HG02642 (cell line): ENCODE results near the gene NOVA2.

ENCODE experiments used
- ATAC-seq: cut with Tn5 transposase; IDR thresholded peaks from one replicate; pipeline ENCODE4 v1.9.1; 2021; ENCODE audit warnings: mild to moderate bottlenecking; ENCODE audit not compliant: unreplicated experiment, poor library complexity

Gene NOVA2

DNA sequence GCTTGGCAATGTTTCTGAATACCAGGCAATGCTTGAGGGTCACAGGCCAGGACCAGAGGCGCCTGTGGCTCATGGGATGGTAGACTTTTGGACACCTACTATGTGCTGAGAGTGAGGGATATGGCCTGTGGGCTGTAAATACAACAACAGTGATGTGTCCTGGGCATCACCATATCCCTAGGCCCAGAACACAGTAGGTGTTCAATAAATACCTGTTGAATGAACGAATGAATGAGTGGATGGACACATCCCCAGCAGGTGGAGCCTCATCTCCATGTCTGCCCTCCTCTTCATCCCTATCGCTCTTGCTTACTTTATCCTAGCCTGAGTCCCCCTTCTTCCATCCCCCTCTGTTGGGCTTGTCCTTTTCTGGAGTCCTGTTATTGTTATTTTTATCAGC lies 42.6 kb downstream of the NOVA2 start:
- no peak for ATAC-seq

DNA sequence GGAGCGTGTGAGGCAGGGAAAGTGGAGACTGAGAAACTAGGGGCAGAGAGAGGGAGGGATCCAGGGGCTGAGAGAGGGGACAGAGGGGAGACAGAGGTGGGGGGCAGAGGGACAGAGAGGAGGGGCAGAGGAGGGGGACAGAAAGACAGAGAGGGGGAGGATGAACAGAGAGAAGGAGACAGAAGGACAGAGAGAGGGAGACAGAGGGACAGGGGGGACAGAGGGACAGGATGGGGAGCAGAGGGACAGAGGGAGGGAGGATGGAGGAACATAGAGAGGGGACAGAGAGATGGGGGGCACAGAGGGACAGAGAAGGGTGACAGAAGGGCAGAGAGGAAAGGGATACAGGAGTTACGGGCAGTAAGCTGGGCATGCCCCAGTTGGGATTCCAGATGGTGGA lies 44.4 kb downstream of the NOVA2 start:
- ATAC-seq: no peak

DNA sequence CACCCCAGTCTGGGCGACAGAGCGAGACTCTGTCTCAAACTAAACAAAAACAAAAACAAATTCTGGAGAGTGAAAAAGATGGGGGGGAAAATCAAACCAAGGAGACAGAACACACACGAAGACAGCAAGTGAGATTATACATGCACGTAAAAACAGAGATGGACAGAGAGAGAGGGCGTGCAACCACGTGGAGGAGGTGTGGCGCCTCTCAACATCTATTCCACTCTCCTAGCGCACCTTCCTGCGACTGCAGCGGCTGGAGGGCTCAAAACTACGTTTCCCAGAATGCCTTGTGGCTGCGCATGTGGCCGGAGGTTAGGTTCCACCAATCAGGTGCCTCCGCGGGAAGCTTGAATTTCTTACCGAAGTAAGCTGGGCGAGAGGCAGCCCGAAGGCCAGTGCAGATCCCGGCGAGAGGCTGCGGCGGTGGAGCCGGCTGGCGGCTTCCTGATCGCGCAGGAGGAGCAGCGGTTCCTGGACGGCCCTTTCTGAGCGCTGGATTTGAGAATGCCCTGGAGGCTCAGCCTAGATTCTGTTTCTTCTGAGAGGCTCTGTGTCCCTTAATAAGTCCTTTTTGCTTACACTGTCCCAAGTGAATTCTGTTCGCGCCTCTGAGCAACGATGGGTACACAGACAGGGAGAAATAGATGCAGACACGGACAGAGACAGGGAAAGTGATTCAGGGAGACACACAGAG lies 46.0 kb downstream of the NOVA2 start:
- peak; percentile 78 for ATAC-seq

DNA sequence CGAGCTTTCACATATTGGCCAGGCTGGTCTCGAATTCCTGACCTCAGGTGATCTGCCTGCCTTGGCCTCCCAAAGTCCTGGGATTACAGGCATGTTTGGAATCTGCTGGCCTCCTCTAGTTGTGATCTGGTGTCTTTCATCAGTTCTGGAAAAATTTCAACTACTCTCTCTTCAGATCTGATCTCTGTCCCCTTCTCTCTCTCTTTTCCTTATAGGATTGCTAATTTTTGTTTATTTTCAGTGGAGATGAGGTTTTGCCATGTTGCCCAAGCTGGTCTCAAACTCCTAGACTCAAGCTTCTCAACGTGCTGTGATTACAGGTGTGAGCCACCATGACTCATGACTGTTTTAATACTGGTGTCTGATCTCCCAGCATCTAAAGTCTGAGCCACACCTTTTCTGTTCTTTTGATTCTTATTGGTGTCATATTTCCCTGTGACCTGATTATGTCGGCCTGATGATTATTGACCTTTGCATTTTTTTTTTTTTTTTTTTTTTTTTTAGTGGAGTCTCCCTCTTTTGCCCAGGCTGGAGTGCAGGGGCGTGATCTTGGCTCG lies 48.7 kb downstream of the NOVA2 start:
- ATAC-seq: no peak

DNA sequence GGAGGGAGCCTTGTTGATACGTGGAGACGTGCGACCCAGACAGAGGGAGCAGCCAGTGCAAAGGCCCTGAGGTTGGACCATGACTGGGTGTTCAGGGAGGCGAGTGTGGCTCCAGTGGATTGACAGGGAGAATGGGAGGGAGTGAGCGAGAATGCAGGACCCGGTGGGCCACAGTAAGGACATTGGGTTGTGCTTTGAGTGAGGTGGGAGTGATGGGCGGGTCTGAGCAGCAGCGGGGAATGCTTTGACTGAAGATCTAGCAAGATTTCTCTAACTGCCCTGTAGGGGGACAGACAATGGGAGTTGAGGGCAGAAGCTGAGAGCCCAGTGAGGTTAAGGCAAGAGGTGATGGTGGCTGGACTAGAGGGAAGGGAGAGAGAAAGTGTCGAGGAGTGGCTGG lies 51.4 kb downstream of the NOVA2 start:
- ATAC-seq: no peak

DNA sequence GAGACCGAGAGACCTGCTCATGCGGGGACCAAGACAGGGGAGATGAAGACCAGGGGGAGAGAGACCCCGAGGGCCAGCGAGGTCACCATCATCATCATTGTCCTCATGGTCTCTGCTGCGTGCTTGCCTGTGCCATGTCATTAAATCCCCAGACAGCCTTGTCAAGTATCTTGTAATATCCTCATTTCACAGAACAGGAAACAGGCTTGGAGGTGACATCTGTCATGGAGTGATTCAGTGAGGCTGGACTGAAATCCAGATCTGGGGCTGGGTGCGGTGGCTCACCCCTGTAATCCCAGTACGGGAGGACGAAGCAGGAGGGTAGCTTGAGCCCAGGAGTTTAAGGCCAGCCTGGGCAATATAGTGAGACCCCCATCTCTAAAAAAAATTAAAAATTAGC lies 53.2 kb downstream of the NOVA2 start:
- no peak for ATAC-seq

DNA sequence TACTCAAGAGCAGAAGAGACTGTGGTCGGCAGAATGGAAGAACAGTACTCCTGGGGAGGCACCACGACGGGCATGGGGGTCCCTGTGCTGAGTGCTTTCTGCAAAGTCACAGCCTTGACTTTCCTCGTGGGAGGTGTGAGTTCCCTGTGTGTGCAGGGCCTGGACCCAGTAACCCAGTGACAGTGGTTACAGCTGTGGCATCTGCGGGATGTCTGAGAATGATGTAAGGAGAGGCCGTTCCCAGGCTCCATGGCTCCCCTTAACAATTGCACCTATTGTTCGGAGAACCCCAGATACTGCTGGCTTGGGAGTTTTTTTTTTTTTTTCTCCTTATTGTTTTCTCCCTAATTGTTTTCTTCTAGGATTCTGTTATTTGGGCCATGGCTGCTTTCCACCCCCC lies 54.0 kb downstream of the NOVA2 start:
- no peak for ATAC-seq

DNA sequence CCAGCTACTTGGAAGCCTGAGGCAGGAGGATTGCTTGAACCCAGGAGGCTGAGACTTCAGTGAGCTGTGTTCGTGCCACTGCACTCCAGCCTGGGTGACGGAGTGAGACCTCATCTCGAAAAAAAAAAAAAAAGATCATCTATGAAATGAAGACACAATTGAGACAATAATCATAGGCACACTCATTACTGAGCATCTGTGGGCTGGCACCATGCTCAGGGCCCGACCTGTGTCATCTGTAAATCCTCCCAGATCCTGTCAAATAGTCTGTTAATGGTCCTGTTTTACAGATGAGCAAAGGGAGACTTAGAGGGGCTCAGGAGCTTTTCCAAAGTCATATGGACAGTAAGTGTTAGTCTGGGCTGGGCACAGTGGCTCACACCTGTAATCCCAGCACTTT lies 54.9 kb downstream of the NOVA2 start:
- no peak for ATAC-seq

DNA sequence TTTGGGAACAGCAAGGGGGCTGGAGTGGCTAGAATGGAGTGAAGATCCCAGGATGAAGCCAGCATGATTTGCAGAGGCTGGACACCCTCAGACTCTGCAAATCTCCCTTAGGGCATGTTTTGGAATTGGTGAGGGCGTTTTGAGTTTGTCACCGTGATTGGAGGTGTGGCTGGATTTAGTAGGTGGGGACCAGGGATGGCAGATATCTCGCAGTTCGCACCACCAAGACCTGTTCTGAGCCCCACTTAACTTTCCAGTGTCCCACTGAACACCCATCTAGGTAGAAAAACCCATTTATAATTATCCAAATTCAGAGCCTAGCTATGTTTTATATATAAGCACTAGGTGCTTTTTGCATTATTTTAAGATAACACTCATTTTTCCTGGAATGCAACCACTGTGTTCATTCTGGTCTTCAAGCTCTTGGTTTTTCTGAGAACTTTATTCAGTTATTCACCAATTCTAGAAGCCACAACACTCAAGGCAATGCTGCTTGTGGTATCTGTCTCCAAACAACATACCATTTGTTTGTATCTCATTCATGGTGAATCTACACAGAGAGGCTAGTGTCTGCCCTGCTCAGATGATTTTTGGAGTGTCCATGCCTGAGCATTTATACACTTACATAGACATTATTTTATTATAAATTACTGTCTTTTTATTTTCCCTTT lies 56.1 kb downstream of the NOVA2 start:
- ATAC-seq: no peak

DNA sequence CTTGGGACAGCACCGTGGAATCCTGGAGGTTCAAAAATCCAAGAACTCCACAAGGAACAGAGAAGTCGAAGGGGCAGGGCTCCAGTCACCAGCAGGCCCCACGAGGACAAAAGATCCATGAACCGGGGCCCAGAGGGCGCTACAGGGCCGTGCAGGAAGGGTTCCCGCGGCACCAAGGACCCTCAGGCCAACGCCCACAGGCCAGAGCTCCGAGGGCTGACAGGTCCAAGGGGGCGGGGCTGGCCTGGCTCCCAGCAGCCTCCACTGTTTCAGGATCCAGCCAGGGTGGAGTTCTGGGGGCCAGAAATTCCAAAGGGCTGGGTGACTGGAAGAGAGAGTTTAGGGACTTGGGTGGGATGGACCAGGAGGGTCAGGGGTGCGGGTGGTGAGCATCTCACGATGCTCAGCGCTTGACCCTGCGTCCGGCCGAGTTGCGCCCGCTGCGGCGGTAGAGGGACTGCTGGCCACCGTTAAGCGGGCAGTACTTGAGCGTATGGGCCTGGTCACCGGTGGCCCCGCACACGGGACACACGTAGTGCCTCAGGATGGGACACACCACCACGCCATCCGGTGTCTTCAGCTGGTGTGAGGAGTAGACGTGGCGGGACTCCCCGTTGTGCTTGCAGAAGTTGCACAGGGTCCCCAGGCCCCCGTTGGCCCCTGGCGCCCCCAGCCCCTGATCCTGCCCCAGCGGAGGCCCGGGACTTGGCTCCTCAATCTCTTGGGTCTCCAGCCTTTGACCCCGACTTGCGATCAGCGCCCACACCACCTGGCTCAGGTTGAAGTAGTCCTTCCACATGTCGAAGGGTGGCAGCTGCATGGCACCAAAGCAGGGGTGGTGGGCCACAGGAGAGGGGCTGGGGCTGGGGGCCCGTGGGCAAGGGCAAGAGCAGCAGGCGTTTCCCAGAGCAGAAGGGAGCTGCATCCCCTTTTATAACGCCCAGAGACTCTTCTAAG lies 59.5 kb downstream of the NOVA2 start, which contains the start of gene NANOS2:
TSS of gene NANOS2 (minus strand) at position 905 of the 957 bp plus-strand sequence. CDS start at position 820, 85 bp downstream.
- no peak for ATAC-seq

DNA sequence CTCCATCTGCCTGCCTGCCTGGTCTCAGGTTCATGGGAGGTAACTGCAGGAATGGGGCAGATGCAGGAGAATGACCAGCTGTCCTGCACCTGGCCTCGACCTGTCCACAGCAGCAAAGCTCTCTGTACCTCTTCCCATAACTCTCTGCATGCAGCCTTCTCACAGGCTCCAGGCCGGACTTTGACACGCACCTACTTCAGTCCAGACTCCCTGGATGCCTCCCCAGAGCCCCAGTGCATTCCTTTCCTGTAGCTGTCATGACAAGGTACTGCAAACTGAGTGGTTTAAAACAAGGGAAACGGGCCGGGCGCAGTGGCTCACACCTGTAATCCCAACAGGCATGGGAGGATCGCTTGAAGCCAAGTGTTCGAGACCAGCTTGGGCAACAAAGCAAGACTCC lies 62.4 kb downstream of the NOVA2 start:
- no peak for ATAC-seq

DNA sequence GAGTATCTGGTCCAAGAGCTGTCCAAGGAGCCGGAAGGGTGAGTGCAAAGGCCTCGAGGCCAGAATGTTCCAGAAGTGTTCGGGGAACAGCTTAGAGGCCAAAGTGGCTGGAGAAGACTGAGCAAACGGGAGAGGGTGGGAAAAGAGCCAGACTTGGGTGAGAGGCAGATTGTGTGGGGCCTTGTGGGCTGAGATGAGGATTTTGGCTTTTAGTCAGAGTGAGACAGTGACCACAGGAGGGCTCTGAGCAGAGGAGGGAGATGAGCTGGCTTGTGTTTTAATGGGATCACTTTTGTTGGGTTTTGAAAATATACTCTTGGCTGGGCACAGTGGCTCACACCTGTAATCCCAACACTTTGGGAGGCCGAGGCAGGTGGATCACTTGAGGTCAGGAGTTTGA lies 64.7 kb downstream of the NOVA2 start:
- no peak for ATAC-seq

DNA sequence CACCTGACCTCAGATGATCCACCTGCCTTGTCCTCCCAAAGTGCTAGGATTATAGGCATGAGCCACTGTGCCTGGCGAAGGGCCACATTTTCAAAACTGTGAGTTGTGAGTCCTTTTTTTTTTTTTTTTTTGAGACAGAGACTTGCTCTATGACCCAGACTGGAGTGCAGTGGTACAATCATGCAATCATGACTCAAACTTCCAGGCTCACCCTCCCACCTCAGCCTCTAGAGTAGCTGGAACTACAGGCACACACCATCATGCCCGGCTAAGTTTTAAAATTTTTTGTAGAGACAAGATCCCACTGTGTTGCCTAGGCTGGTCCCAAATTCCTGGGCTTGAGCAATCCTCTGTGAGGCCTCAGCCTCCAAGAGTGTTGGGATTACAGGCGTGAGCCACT lies 67.4 kb downstream of the NOVA2 start:
- no peak for ATAC-seq

DNA sequence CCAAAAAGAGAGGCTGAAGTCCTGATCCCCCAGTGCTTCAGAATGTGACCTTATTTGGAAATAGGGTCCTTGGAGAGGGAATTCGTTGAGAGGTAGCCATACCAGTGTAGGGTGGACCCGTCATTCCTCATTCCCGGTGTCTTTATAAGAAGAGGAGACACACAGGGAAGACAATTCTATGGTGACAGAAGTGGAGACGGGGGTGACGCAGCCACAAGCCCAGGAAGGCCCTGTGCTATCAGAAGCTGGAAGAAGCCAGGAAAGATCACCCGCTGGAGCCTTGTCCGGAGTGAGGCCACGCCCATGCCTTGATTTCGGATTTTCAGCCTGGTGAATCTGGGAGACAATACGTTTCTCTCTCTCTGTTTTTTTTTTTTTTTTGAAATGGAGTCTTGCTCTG lies 68.7 kb downstream of the NOVA2 start:
- ATAC-seq: no peak

DNA sequence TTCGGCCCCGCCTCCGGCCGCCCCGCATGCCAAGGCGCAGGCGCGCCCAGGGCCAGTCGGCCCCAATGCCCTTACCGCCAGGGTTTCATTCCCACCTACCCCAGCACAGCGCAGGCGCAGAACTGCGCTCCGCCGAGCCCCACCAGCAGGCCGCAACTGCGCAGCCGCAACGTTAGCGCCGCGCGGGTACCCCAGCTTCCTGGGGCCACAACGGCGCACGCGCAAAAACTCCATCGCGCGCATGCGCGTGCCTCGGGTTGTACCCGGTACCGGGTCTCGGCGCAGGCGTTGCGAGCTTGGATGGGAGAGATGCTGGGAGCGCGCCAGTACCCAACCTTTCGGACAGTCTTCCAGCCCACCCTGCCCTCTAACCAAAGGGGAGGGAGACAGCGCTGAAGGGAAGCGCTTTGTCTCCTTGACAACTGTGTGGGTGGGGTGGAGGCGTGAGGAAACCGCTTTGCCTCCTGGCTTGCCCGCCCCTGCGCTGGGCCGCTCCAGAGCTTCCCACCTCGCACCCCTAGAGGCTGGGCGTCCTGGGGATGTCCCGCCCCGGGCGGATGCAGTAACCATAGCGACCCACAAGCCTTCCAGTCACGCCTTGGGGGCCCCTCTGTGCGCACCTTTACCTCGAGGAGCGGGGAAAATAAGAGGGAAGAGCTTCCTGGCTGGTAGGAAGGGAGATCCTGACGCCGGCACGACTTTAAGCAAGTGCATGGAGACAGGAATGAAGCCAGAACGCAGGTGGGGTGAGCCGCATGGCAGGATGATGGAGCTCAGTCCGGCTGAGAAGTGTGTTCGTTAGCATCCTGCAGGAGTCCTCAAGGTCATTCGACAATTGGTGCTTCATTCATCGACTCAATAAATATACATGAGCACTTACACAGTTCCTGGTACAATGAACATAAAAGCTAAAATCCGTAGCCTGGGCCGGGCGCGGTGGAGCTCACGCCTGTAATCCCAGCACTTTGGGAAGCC lies 70.7 kb downstream of the NOVA2 start:
- peak; percentile 89 for ATAC-seq

DNA sequence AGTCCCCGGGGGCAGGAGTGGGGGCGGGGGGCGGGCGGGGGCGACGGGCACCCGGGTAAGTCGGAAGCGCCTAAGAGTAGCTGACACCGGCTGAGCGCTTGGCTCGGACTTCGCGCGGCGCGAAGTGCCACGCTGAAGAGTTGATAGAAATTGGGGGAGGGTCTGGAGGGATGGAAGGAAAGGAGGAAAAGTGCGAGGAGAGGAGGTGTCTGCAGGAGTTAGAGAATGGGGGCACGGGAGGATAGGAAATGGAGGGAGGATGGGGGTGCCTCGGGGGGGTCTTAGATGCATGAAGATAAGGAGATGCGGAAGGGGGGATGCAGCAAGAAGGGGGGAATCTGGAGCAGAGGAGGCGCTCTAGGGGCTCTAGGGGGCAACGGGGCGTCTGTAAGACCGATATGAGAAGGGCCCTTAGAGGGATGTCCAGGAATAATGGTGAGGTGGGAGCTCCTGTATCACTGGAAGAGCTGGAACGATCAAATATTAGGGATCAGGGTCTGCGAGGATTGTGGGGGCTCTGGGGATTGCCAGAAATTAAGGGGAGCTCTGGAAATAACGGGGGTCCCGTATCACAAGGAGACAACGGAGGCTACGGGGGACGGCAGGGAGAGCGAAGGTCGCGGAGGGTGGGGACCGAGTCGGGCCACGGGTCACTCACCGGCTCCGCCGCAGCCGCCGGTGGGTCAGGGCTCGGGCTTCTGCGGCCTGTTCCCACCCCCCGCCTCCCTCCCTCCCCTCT lies 71.6 kb downstream of the NOVA2 start, which contains the start of gene MYPOP:
TSS of gene MYPOP (minus strand) at position 702 of the 739 bp plus-strand sequence. CDS start 840 bp downstream, outside the sequence.
- no peak for ATAC-seq

DNA sequence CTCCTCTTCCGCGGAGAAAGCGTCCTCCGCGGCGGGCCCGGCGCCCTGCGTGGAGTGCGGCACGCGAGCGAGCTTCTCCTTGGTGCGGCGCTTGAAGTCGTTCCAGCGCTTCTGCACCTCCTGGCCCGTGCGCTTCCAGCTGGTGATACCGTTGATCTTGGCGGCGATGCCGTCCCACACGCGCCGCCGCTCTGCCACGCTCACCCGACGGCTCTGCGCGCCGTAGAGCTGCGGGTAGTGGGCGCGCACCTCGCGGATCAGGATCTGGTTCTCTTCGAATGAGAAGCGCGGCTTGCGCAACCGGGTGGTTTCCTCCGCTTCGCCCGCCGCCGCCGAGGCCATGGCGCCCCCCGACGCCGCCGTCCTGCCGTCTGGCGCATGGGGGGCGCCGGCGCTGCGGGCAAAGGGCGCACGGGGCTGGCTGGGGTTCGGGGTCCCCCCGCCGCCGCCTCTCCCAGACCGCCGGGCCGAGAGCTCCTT lies 72.2 kb downstream of the NOVA2 start:
- no peak for ATAC-seq

DNA sequence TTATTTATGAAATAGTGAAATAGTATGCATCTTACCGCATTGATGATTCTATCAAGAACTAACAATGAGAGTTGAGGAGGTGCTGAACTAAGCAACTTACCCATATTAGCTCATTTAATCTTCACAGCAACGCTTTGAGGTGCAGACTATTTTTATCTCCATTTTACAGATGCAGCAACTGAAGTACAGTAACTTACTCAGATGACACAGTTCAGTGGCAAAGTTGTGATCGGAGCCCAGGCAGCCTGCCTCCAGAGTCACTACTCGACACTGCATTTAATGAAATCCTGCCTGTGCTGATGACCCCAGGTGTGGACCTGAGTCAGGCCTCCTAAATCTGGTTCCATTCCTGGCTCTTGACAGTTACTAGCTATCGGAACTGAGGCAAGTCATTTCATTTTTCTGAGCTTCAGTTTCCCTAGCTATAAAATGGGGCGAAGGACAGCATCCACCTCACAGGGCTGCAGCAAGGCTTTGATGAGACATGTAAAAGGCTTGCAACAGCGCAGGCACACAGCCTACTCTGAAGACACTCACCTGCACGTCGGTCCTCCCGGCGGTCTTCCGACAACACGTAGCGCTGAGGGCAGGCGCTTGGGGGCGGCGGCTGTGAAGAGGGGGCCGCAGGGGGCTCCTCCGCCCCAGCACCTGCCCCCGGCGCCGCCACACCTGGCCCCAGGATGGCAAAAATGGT lies 72.8 kb downstream of the NOVA2 start:
- no peak for ATAC-seq
